Measurements from ENCODE around the gene NEO1.
"Not testable (repeated sequence)": the region's sequence is repeated elsewhere in the genome, so short reads cannot be mapped to it uniquely, and the experiment has no call there.

NEO1 gene

DNA sequence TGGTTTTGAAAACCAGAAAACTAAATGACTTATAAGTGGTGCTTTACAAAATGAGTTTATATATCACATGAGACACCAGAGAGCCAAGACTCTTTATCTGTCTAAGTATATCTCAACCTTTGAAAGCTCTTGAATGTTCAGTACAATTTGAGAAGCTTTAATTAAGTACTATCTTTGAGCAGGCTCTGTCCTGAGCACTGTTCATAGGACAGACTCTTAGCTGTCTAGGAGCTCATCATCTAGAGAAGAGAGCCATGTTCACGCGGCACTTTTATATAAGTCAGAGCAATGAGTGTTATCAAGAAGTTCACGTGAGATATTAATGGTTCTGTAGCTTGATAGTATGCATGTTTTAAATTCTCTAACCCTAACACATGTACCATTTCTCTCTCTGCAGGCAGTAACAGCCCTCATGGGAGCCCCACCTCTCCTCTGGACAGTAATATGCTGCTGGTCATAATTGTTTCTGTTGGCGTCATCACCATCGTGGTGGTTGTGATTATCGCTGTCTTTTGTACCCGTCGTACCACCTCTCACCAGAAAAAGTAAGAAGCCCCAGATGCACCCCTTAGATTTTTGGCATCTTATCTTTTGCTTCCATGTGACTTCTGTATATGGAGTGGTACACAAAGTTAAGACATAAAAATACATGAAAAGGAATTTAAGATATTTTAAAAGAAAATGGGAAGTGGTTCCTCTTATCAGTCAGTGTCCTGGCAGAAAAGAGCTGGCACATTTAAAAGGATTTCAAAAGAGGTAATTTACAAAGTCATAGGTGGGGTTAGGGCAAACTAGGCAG is 230.5 kb downstream of the NEO1 start:
- no peak for DNase-seq

DNA sequence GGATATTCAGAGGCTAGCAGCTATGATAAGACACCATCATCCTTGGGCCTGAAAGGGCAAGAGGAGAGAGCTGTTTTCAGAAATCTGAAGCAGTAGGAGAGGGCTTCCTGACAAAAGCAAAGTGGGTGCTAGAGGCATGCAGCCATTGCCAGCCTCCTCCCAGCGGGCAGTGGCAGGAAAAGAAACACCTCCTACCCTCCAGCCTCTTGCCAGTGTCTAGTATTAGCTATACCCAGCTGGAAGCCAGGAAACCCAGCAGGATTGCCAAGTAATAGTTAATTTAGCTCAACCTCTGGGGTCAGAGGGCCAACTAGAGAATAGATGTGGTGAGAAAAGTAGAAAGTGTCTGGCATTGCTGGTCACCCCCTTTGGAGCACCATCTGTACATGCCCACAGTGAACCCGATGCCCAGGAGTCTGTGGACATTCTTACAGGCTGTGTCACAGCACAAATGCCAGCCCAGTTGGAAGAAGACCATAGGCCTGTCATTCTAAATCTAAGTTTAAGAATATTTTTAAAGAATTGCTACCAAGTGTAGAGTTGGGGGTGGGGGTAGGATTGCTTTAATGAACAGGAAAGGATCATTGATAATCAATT is 231.2 kb downstream of the NEO1 start:
- DNase-seq, result no peak

DNA sequence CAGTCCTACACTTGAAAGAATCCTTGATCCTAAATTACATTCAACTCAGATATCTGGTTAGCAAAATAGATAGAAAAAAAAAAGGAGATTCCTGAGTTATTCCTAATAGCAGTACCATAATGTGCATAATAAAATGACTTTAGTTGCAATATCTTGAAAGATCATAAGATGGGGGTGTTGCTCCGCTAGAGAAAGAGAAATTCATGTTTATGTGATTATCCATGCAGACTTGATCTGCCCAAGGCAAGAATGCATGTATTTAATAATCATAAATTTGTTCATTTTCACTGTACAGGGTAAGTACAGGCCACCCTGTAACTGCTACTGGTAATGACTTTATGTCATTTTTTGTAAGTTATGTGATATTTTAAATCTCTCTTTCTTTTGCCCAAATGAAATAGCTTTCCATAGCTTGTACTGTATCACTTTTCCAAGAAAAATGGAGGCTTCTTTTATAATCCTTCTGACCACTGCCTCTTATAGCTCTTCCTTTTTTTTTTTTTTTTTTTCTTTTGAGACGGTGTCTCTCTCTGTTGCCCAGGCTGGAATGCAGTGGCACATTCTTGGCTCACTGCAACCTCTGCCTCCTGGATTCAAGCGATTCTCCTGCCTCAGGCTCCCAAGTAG is 231.9 kb downstream of the NEO1 start:
- no peak for DNase-seq

DNA sequence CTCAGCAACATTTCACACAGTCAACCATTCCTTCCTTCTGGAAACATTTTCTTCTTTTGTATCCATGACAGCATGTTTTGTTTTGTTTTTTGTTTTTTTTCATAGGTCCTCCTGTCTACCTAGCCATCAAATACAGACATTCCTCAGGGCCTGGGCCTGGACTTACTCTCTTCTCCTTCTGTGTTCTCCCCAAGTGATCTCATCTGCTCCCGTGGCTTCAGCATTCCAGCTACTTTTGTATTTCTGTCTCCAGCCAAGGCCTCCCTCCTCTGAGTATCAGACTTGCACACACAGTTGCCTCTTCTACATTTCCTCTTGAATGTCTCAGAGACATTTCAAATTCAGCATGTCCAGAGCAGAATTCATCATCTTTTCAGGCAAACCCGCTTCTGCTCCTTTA is 234.0 kb downstream of the NEO1 start:
- no peak for DNase-seq

DNA sequence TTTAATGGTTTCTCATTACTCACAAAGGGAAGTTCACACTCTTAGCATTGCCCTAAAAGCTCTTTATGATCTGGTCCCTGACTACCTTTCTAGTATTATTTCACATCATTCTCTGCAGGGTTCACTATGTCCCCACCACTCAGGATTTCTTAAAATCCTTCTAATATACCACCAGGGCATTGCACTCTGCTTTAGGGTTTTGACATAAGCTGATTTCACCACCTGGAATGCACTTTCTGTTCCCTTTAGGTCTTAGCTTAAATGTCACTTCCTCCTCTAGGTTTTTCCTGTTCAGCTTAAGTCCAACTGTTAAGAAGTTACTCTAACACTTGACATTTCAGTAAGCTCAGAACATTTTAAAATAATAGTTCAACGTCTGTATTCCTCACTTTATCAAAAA is 234.8 kb downstream of the NEO1 start:
- DNase-seq, result no peak

DNA sequence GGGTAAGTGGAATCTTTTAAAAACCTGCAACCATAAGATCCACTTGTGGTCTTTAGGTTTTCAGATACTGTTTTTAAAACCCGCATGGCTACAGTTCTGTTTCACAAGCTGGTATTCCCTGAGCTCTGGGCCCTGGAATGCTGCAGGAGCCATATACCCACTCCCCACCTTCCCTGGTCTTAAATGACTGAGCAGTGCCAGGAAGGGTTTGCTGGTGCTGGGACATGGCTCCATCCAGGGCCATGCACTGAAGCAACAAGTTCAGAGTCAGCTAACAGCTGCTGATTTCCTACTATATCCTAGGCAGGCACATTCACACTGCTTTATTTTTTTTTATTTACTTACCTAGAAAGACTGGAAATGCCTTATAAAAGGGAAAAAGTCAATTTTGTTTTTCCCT is 239.2 kb downstream of the NEO1 start:
- no peak for DNase-seq

DNA sequence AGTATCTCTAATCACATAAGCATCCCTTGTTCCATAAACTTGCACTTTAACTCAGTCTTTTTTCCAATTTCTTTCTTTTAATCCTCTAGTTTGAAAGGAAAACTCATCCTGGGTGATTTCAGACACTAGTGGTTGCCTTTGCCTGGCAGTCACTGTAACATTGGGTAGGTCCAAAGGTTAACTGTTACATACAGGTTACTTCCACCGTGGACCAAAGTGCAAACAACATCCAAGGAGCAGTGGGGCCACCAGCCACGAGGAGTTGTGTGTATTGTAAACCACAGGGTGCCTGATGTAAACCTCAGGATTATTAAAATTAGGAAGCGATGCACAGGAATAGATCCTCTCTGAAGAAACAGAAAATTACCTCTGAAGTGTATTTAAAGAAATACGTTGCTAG is 241.5 kb downstream of the NEO1 start:
- DNase-seq, result no peak

DNA sequence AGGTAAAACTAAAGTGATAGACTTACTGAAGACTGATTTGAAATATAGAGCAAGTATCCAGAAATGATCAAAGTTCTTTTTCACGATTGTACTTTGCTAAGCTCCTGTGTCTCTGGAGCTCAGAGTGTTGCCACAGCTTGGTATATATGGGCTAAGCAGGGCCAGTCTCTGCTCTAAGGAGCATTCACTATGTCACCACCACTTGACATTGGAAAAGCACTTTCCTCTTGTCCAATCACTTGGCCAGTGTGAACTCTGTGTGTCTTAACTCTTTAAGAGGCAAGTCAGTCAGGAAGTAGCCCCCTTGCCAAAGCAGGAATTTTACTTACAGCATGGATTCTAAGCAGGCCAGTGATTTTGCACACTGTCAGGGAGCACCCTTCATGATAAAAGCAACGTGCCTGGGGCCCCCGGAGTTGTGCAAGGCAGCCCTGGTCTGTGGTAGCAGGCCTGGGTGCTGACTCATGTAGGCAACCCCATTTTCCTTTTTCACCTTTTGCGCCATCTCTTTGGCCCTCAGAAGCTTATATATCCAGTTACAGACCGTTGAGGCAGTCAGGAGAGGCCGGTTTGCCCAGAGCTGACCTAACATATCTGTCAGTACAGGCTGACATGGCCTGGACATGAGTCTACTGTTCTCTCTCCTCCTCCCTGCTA is 243.5 kb downstream of the NEO1 start:
- DNase-seq, result no peak

DNA sequence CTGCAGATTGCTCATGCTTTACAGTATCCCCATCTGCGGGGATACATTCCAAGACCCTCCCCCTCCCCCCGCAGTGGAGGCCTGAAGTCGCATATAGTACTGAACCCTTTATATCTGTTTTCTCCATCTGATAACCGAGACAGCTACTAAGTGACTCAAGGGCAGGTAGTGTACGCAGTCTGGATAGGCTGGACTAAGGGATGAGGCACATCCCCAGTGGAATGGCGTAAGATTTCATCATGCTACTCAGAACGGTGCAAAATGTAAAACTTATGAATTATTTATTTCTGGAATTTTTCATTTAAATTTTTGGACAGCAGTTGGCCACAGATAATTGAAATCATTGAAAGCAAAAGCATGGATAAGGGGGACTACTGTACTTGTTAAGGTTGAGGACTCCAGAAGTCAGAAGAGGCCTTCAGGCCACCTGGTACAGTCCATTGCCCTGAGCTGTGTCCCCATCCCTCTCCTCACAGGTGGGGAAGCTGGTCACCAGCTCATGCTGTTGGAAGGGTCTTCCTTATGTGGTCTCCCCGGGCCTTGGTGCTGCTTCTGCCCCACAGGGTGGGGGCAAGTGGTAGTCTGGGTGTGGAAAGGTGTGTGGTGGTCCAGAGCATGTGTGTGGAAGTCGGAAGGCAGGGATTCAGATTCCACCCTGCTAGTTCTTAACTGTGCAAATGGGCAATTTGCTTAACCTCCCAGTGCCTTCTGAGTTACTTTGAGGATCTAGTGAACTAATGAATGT is 244.5 kb downstream of the NEO1 start:
- DNase-seq, result no peak

DNA sequence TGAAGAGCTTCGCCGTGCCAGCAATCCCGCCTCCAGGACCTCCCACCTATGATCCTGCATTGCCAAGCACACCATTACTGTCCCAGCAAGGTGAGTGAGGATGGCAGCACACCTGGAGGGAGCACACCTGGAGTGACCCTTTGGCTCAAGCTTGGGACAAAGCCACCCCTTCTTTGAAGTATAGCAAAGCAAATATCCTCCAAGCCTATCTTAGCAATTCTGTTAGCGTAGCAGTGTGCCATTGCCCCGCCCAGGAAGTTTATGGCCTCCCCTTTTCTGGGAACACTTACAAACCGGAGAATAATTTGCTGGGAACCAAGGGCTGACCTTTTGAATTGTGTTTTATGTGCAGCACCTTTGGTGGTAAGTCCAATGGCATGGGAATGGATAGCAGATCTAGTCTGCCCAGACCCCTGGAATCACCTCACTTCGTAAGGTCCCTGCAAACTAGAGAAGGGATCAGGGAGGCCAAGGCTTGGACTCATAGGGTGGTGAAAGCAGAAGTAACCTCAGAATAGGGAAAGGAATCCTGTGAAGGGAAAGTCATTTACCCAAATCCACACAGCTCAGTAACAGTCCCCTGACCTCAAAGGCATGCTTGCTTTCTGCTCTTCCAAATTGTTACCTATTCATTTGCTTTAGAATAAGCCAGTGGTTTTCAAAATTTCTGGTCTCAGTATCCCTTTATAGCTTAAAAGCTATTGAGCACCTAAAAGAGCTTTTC is 246.4 kb downstream of the NEO1 start:
- no peak for DNase-seq

- not testable (repeated sequence) for DNase-seq
Observed at GRCh38 chr15:73300286-73300685, 248.0 kb downstream of the NEO1 start.

DNA sequence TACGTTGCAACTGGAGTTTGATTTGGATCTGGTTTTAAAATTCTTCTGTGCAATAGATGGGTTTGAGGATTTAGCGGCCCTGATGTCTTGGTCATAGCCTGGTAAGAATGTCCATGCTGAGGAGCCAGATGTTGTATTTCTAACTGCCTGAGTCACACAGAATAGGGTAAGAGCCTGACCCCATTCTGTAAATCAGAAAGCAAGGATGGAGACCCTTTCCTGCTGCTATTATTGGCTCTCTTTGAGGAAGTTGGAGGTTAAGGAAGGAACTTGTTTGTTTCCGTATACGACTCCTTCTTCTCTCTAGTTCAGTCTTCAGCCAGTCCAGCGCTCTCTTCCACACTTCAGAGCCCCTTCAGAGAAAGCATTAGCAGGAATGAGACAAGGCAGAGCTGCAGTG is 251.4 kb downstream of the NEO1 start:
- no peak for DNase-seq

DNA sequence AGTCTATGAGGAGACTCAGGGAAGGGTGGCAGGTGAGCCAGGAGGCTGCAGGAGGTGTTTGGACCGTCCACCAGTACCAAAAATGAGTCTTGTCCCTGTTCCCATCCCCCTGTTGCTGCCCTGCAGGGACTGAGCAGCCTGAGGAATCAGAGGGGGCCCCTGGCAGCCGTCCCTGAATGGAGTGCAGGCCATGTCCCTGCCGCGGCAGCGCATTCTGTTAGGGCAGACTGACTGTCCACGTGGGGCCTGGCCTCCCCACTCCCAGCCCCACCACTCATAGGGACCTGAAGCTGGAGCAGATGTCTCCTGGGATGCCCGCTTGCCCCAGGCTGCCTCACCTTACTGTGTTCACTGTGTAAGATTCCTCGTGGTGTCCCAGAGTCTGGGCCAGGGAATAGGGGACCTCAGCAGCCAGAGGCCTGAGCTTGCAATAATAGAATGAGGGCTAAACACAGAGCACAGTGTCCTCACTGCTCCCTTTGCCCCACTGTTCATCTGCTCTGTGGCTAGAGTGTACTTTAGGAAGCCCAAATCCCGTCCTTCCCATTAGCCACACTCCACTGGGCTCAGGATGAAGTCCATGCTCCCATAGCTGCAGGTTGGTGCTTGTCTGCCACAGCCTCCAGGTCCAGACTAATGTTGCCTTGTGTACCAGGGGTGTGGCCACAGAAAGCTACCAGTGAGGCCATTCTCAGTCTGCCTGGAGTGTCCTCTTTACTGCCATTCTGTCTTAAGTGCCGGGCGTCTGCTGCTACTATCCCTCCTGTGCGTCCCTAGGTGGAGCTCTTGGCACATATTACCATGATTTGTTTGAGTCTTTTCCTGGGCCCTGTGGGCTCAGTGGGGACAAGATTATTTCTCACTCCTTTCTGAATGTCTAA is 253.3 kb downstream of the NEO1 start:
- DNase-seq, result no peak

DNA sequence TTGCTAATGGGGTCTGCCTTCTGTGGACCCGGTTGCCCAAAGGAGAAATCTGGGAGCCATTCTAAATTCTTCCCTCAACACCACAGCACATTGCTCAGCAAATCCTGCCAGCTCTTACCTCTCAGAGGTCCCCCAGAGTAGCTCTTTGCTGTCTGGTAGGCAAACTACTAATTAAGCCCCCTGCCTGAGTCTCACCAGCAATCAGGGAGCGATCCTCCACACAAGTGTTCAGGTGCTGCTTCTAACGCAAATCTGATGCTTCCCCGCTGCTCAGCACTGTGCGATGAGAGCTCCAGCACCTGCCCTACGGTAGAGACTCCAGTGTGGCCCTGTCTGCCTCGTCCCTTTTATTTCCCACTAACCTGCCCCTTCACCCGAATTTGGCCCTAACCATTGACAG is 256.0 kb downstream of the NEO1 start:
- no peak for DNase-seq

DNA sequence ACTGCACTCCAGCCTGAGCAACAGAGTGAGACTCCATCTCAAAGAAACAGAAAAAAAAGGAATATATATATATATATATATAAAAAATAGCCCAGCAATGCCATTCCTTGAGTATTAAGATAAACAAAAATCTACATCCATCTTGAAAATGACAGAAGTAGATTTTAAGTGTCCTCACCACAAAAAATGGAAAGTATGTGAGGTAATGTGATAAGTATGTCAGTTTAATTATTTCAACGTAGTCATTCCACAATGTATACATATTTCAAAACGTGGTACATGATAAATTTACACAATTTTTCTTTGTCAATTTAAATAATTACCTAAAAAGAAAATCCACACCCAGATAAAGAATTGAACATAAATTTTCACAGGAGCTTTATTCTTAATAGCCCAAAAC is 261.6 kb downstream of the NEO1 start:
- no peak for DNase-seq

GRCh38 chr15:73317651-73318462 is 265.6 kb downstream of the NEO1 start:
- no peak for DNase-seq

- no peak for DNase-seq
Observed at GRCh38 chr15:73318463-73319351, 266.4 kb downstream of the NEO1 start.

GRCh38 chr15:73319460-73320245 is 267.4 kb downstream of the NEO1 start:
- DNase-seq, result no peak
